Coronary artery (tissue), 2 donors: ENCODE results near the gene TMEM135.
A peak's percentile ranks its signal among the peaks of the same experiment; 100 is the strongest.

Source experiments
- DNase-seq: peaks from one replicate; pipeline ENCODE4 v3.0.0-alpha.2; 2017; ENCODE audit warnings: low spot score
- H3K27ac ChIP-seq, 2 donors: fragments of 200-600 bp; sonication (generic); one replicate each; pipeline ENCODE4 v1.5.1; 2016 to 2019
- H3K4me3 ChIP-seq: fragments of 200-600 bp; sonication (generic); 2 replicates; pipeline ENCODE4 v1.5.1; 2016; ENCODE audit warnings: mild to moderate bottlenecking, moderate library complexity
- CTCF ChIP-seq: fragments of 200-600 bp; sonication (generic); IDR thresholded peaks from one replicate; pipeline ENCODE4 v1.5.1; 2019; ENCODE audit warnings: antibody characterized with exemption

TMEM135 gene

GRCh38 chr11:87046824-87047223, 9.1 kb downstream of the TMEM135 start:
- Histone ChIP-seq H3K4me3 (no peak overlapping the region), H3K27ac (no peak overlapping the region)
- TF ChIP-seq CTCF = no peak
- DNase-seq = no peak

GRCh38 chr11:87056091-87056490, 18.4 kb downstream of the TMEM135 start:
- Histone ChIP-seq H3K4me3 (no peak overlapping the region), H3K27ac (no peak overlapping the region)
- no peak for TF ChIP-seq CTCF
- DNase-seq = no peak

- peak overlapping the region in 1 of 2 donors; percentile 9 for H3K27ac ChIP-seq
- H3K4me3 ChIP-seq = no peak overlapping the region
- no peak for TF ChIP-seq CTCF
- no peak for DNase-seq
Observed at GRCh38 chr11:87057749-87058148, 20.0 kb downstream of the TMEM135 start.

GRCh38 chr11:87059596-87060390, 22.1 kb downstream of the TMEM135 start:
- no peak for TF ChIP-seq CTCF
- DNase-seq = no peak
- Histone ChIP-seq H3K27ac (peak overlapping the region in 1 of 2 donors; percentile 15), H3K4me3 (no peak overlapping the region)

GRCh38 chr11:87061766-87062165, 24.0 kb downstream of the TMEM135 start:
- DNase-seq = no peak
- Histone ChIP-seq H3K27ac (no peak overlapping the region), H3K4me3 (no peak overlapping the region)
- no peak for TF ChIP-seq CTCF

- no peak overlapping the region for H3K27ac ChIP-seq
- no peak overlapping the region for H3K4me3 ChIP-seq
- no peak for DNase-seq
- TF ChIP-seq CTCF = no peak
Observed at GRCh38 chr11:87063982-87064381, 26.2 kb downstream of the TMEM135 start.

GRCh38 chr11:87072787-87073186, 35.1 kb downstream of the TMEM135 start:
- no peak for TF ChIP-seq CTCF
- no peak overlapping the region for H3K27ac ChIP-seq
- H3K4me3 ChIP-seq = no peak overlapping the region
- DNase-seq = no peak
